A673 (cell line): ENCODE results near the gene PLCL1. TPM values are rescaled to one million over a fixed set of nuclear protein-coding genes. Genes with fewer than 3 reads are reported as not detected.

Experiments used
- BruUV-seq: library from RNA; stranded (reverse); fragments of 400-500 nt; replicated peaks from 2 replicates; lab custom pipeline; 2021; lab: Mats Ljungman, UMichigan
- CTCF ChIA-PET: fragments of 300-600 bp; sonication (Branson Sonifier 250); formaldehyde crosslinking; loops from one replicate; lab custom pipeline; 2022; ENCODE audit warnings: antibody characterized with exemption; lab: Charles Lee
- POLR2A ChIA-PET: fragments of 300-600 bp; sonication (Branson Sonifier 250); formaldehyde crosslinking; loops from one replicate; lab custom pipeline; 2022; ENCODE audit warnings: antibody characterized with exemption; ENCODE audit not compliant: low non-redundant PET; lab: Charles Lee
- DNase-seq: peaks from one replicate; pipeline ENCODE4 v3.0.0-alpha.2; 2015; ENCODE audit warnings: low spot score
- H3K27ac ChIP-seq: fragments of 200-600 bp; sonication (generic); 2 replicates; pipeline ENCODE4 v1.5.1; 2016; ENCODE audit warnings: mixed run types, low read depth, mild to moderate bottlenecking, mixed read lengths, antibody characterized with exemption, low read length; ENCODE audit not compliant: poor library complexity, severe bottlenecking
- H3K27me3 ChIP-seq: fragments of 200-600 bp; sonication (generic); replicated peaks from 2 replicates; pipeline ENCODE4 v1.6.1; 2017; ENCODE audit warnings: mixed run types, low read depth, mild to moderate bottlenecking, mixed read lengths, antibody characterized with exemption, low read length; ENCODE audit not compliant: insufficient read depth, poor library complexity
- H3K36me3 ChIP-seq: fragments of 200-600 bp; sonication (generic); 2 replicates; pipeline ENCODE4 v1.6.1; 2016; ENCODE audit warnings: mixed run types, mild to moderate bottlenecking, mixed read lengths, antibody characterized with exemption, low read length; ENCODE audit not compliant: insufficient read depth, poor library complexity, severe bottlenecking
- H3K4me1 ChIP-seq: fragments of 200-600 bp; sonication (generic); 2 replicates; pipeline ENCODE4 v1.6.1; 2017; ENCODE audit warnings: mixed run types, mild to moderate bottlenecking, mixed read lengths, antibody characterized with exemption, low read length; ENCODE audit not compliant: insufficient read depth, poor library complexity, severe bottlenecking
- H3K4me3 ChIP-seq: fragments of 200-600 bp; sonication (generic); 2 replicates; pipeline ENCODE4 v1.5.1; 2016; ENCODE audit warnings: low read depth, mixed run types, mild to moderate bottlenecking, mixed read lengths, low read length; ENCODE audit not compliant: poor library complexity, severe bottlenecking
- H3K9me3 ChIP-seq: fragments of 200-600 bp; sonication (generic); 2 replicates; pipeline ENCODE4 v1.6.1; 2016; ENCODE audit warnings: mixed run types, low read depth, mild to moderate bottlenecking, mixed read lengths, antibody characterized with exemption, low read length; ENCODE audit not compliant: poor library complexity, severe bottlenecking
- CTCF ChIP-seq: fragments of 300-800, 200-600 bp; sonication (generic); conservative IDR thresholded peaks from 2 replicates; pipeline ENCODE4 v1.5.1; 2017; ENCODE audit warnings: low read depth, mild to moderate bottlenecking, antibody characterized with exemption, low read length, moderate library complexity, mixed read lengths
- EZH2 ChIP-seq: fragments of 200-600 bp; sonication (generic); IDR thresholded peaks from 2 replicates; pipeline ENCODE4 v1.6.1; 2017; ENCODE audit warnings: borderline replicate concordance, low read depth, mild to moderate bottlenecking, mixed read lengths, antibody characterized with exemption, low read length; ENCODE audit not compliant: poor library complexity, severe bottlenecking
- intact Hi-C: fragments of 100-400 bp; cut with micrococcal nuclease; formaldehyde crosslinking; loops from one replicate; pipeline ENCODE4 v1.10.0; 2022; ENCODE audit not compliant: unreplicated experiment
- total RNA-seq: library from RNA; stranded (reverse); gene quantifications from 2 replicates; pipeline ENCODE4 v1.2.3, GENCODE V29; 2021

Gene PLCL1
- total RNA-seq, 1 experiment from 2014 or later = not detected

DNA sequence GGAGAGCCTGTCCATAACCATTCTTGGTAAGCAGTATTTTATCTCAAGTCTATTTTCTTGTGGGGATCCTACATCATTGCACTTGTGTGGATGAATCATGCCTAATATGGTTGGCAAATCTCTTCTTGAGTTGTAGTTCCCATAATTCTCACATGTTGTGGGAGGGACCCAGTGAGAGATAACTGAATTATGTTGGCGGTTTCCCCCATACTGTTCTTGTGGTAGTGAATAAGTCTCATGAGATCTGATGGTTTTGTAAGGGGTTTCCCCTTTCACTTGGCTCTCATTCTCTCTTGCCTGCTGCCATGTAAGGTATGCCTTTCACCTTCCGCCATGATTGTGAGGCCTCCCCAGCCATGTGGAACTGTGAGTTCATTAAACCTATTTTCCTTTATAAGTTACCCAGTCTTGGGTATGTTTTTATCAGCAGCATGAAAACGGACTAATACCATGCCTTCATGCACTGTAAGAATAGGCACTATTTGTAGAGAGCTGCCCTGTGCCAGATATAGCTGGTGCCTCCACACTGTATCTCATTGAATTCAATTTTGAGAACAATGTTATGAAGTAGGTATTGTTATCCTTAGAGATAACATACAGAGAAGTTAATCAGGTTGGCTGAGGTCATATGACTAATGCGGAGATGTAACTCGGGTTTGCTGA, 148.3 kb downstream of the PLCL1 start:
- H3K27me3 ChIP-seq = no peaks in the 10 kb centered on the region
- TF ChIP-seq EZH2 (no peak), CTCF (no peak)
- H3K9me3 ChIP-seq = no peaks in the 10 kb centered on the region
- CTCF ChIA-PET = interaction anchor here (0.6 kb wide), 1 partner anchor 22 kb away, joined by 9 read pairs; no protein-coding TSS in a partner anchor
- no TSS peak for BruUV-seq
- H3K36me3 ChIP-seq = no peaks in the 10 kb centered on the region
- H3K4me3 ChIP-seq = no peak overlapping the region
- intact Hi-C loops = no loop called here
- H3K27ac ChIP-seq = no peak overlapping the region
- POLR2A ChIA-PET = no interaction called here
- H3K4me1 ChIP-seq = no peaks in the 10 kb centered on the region
- DNase-seq = no peak

DNA sequence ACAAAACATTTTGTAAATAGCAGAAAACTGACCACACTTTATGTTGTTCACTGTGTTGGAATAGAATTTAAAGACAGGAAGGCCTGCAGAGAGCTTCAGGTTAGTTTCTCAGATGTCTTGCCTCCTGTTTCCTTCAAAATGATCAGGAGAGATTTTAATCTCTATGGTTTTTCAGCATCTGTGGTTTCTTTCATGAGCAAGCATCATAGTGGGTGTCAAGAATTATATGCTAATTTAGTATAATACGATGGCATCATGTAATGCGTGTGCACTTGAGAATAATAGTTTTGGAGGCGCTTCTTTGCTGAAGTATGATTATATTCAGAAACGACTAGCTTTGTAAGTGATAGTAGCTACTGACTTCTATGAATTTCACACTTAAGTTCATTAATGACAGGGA, 149.9 kb downstream of the PLCL1 start:
- ChIA-PET CTCF (no interaction called here), POLR2A (no interaction called here)
- Histone ChIP-seq H3K36me3 (no peaks in the 10 kb centered on the region), H3K4me3 (no peak overlapping the region), H3K27me3 (no peaks in the 10 kb centered on the region), H3K27ac (no peak overlapping the region), H3K4me1 (no peaks in the 10 kb centered on the region), H3K9me3 (no peaks in the 10 kb centered on the region)
- DNase-seq = no peak
- intact Hi-C loops = no loop called here
- no peak for TF ChIP-seq CTCF
- no peak for TF ChIP-seq EZH2
- no TSS peak for BruUV-seq

DNA sequence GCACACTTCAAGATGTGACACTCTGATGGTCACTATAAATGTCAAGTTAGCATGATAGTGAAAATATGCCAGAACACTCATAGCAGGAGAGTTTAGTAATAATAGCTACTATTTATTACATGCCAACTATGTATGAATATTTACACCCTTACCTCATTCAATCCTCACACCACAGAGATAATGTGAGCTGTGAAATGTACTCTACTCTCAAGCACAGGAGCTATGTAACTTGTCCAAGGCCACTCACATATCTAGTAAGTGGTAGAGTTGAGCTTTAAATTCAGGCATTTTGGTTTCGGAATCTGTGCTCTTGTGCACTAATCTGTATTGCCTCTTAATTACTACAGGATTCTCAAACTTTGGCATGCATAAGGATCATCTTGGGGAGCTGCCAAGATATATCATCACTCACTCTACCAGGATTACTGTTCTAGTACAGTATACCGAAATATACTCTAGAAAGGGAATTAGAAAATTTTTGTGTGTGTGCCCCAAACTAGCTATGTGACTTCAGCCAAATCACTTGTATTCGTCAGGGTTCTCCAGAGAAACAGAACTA, 154.3 kb downstream of the PLCL1 start:
- ChIA-PET POLR2A (no interaction called here), CTCF (no interaction called here)
- Histone ChIP-seq H3K27me3 (no peaks in the 10 kb centered on the region), H3K4me1 (no peaks in the 10 kb centered on the region), H3K9me3 (no peaks in the 10 kb centered on the region), H3K36me3 (no peaks in the 10 kb centered on the region), H3K4me3 (no peak overlapping the region), H3K27ac (no peak overlapping the region)
- no peak for DNase-seq
- TF ChIP-seq CTCF (no peak), EZH2 (no peak)
- intact Hi-C loops = no loop called here
- BruUV-seq = no TSS peak
